OCI-M2 (cell line): ENCODE data around the gene PCDHB11.
"Not testable (repeated sequence)": the region's sequence is repeated elsewhere in the genome, so short reads cannot be mapped to it uniquely, and the experiment has no call there.

Experiments
- DNase-seq: peaks from one replicate; lab custom pipeline; 2025; ENCODE audit not compliant: unreplicated experiment; lab: John Stamatoyannopoulos, UW

Gene PCDHB11

DNA sequence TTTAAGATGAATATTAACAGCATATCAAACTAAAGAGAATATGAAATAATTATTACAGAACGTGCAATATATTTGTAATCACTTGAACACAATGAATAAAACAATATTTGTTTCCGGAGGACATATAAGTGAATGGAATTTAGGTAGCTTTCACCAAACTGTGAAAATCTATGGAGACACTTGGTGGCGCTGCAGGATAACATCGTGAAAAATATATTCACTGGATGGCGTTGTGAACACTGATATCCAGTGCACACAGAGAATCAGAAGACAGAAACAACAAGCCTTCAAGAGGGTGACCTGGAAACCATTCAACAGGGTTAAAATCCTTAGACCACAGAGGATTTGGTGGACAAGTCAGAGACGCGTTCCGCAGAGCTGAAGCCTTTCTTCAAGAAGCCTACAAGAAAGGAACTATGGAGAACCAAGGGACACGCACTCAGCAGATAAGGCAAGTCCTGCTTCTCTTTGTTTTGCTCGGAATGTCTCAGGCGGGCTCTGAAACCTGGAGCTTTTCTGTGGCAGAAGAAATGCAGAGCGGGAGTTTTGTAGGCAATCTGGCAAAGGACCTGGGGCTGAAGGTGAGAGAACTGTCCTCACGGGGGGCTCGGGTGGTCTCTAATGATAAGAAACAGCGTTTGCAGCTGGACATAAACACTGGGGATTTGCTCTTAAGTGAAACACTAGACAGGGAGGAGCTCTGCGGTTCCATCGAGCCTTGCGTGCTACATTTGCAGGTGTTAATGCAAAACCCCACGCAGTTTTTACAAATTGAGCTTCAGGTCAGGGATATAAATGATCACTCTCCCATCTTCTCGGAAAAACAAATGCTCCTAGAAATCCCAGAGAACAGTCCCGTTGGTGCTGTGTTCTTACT lies at the start of gene PCDHB11:
TSS of gene PCDHB11 (plus strand) at position 269 of the 877 bp plus-strand sequence. CDS start at position 417, 148 bp downstream.
- peak; percentile 51 for DNase-seq

DNA sequence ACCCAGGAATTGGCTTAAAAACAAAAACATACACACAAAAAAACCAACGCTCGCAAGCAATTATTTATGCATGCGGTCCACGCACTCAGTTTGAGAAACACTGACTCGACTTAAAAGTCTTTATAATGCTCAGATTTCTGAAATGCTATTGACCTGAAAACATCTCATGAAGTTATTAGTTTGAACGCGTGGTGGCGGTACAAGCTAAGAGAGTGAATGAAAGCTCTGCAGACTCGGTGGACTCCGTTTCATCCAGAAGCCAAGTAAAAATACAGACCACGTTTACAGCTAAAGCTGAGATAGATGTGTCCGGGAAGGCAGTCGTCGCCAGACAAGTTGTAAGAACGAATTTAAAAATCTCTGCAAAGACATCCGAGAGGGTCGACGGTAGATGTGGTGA lies 49.6 kb upstream of the PCDHB11 start, which contains the start of gene PCDHB6:
TSS of gene PCDHB6 (plus strand) at position 246 of the 400 bp plus-strand sequence. CDS start 201 bp downstream, outside the sequence.
- DNase-seq = no peak

DNA sequence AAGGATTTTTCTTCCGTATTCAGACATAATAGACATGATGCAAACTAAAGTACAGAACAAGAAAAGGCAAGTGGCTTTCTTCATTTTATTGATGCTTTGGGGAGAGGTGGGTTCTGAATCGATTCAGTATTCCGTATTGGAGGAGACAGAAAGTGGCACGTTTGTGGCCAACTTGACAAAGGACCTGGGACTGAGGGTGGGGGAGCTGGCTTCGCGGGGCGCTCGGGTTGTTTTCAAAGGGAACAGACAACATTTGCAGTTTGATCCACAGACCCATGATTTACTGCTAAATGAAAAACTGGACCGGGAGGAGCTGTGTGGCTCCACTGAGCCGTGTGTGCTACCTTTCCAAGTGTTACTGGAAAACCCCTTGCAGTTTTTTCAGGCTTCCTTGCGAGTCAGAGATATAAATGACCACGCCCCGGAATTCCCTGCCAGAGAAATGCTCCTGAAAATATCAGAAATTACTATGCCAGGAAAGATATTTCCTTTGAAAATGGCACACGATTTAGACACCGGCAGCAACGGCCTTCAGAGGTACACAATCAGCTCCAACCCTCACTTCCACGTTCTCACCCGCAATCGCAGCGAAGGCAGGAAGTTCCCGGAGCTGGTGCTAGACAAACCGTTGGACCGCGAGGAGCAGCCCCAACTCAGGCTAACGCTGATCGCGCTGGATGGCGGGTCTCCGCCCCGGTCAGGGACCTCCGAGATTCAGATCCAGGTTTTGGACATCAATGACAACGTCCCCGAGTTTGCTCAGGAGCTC lies 49.0 kb upstream of the PCDHB11 start:
- no peak for DNase-seq

GRCh38 chr5:141150993-141151325 lies 48.5 kb upstream of the PCDHB11 start:
- DNase-seq = no peak

- DNase-seq = not testable (repeated sequence)
Observed at GRCh38 chr5:141151632-141152031, 47.8 kb upstream of the PCDHB11 start.

DNA sequence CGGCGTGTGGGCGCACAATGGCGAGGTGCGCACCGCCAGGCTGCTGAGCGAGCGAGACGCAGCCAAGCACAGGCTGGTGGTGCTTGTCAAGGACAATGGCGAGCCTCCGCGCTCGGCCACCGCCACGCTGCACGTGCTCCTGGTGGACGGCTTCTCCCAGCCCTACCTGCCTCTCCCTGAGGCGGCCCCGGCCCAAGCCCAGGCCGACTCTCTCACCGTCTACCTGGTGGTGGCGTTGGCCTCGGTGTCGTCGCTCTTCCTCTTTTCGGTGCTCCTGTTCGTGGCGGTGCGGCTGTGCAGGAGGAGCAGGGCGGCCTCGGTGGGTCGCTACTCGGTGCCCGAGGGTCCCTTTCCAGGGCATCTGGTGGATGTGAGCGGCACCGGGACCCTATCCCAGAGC lies 47.3 kb upstream of the PCDHB11 start:
- not testable (repeated sequence) for DNase-seq

DNA sequence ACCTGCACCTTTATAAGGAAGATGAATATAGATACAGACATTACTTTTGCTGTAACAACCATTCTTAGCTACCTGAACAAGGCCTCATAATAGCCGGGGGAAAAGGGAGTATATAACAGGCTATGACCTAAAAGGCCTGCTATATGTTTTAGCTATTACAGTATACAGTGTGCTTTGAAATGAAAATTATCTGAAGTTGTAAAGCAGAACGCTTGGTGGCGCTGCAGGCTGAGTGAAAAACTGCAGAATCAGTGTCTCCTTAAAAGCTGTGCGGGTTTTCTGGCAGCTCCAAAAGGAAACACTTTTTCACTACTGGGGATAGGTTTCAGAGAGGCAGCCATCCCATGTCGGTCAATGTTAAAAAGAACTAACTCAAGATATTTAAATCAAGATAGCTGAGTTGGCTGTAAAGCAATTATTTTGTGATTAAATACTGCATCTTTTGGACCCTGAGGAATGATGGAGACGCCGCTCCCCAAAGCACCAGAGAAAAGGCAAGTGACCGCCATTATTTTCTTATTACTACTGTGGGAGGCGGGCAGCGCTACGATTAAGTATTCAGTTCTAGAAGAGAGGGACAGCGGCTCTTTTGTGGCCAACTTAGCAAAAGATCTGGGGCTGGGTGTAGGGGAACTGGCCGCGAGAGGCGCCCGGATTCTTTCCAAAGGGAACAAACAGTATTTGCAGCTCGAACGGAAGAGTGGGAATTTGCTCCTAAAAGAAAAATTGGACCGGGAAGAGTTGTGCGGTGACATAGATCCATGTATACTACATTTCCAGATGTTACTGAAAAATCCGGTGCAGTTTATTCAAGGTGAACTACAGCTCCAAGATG lies 43.7 kb upstream of the PCDHB11 start:
- no peak for DNase-seq

DNA sequence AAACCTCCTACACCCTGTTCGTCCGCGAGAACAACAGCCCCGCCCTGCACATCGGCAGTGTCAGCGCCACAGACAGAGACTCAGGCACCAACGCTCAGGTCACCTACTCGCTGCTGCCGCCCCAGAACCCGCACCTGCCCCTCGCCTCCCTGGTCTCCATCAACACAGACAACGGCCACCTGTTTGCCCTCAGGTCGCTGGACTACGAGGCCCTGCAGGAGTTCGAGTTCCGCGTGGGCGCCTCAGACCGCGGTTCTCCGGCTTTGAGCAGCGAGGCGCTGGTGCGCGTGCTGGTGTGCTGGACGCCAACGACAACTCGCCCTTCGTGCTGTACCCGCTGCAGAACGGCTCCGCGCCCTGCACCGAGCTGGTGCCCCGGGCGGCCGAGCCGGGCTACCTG lies 42.1 kb upstream of the PCDHB11 start:
- not testable (repeated sequence) for DNase-seq

- not testable (repeated sequence) for DNase-seq
Observed at GRCh38 chr5:141157901-141158300, 41.5 kb upstream of the PCDHB11 start.

GRCh38 chr5:141172381-141173204 lies 26.8 kb upstream of the PCDHB11 start, which contains the start of gene PCDHB7:
Gene PCDHB7 (plus strand): TSS chr5:141172644. CDS start chr5:141172836, 192 bp downstream.
- DNase-seq = no peak

DNA sequence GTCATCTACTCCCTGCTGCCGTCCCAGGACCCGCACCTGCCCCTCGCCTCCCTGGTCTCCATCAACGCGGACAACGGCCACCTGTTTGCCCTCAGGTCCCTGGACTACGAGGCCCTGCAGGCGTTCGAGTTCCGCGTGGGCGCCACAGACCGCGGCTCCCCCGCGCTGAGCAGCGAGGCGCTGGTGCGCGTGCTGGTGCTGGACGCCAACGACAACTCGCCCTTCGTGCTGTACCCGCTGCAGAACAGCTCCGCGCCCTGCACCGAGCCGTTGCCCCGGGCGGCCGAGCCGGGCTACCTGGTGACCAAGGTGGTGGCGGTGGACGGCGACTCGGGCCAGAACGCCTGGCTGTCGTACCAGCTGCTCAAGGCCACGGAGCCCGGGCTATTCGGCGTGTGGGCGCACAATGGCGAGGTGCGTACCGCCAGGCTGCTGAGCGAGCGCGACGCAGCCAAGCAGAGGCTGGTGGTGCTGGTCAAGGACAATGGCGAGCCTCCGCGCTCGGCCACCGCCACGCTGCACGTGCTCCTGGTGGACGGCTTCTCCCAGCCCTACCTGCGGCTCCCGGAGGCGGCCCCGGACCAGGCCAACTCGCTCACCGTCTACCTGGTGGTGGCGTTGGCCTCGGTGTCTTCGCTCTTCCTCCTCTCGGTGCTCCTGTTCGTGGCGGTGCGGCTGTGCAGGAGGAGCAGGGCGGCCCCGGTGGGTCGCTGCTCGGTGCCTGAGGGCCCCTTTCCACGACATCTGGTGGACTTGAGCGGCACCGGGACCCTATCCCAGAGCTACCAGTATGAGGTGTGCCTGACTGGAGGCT lies 24.9 kb upstream of the PCDHB11 start:
- DNase-seq = not testable (repeated sequence)

- DNase-seq = no peak
Observed at GRCh38 chr5:141175933-141176332, 23.5 kb upstream of the PCDHB11 start.

GRCh38 chr5:141177577-141178191 lies 21.7 kb upstream of the PCDHB11 start, which contains the start of gene PCDHB8:
Gene PCDHB8 (plus strand): TSS chr5:141177790. CDS start chr5:141178035, 245 bp downstream.
- DNase-seq = not testable (repeated sequence)

DNA sequence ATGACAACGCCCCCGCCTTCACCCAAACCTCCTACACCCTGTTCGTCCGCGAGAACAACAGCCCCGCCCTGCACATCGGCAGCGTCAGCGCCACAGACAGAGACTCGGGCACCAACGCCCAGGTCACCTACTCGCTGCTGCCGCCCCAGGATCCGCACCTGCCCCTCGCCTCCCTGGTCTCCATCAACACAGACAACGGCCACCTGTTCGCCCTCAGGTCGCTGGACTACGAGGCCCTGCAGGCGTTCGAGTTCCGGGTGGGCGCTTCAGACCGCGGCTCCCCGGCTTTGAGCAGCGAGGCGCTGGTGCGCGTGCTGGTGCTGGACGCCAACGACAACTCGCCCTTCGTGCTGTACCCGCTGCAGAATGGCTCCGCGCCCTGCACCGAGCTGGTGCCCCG lies 20.1 kb upstream of the PCDHB11 start:
- DNase-seq = not testable (repeated sequence)

DNA sequence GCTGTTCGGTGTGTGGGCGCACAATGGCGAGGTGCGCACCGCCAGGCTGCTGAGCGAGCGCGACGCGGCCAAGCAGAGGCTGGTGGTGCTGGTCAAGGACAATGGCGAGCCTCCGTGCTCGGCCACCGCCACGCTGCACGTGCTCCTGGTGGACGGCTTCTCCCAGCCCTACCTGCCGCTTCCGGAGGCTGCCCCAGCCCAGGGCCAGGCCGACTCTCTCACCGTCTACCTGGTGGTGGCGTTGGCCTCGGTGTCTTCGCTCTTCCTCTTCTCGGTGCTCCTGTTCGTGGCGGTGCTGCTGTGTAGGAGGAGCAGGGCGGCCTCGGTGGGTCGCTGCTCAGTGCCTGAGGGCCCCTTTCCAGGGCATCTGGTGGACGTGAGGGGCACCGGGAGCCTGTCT lies 19.6 kb upstream of the PCDHB11 start:
- not testable (repeated sequence) for DNase-seq

DNA sequence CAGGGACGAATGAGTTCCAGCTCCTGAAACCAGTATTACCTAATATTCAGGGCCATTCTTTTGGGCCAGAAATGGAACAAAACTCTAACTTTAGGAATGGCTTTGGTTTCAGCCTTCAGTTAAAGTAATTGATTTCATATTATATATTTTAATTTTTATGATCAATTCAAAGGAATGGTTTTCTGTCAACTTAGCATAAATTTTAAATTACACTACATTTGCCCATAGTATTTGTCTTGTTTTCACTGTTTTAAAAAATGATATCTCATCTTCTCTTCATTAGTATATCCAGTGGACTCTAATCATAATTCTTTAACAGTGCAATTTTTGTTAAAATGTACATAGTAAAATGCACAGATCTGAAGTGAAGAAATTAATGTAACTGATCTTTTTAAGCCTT lies 19.1 kb upstream of the PCDHB11 start:
- DNase-seq = no peak

GRCh38 chr5:141182248-141182647 lies 17.2 kb upstream of the PCDHB11 start, which contains the start of gene PCDHB16:
Gene PCDHB16 (plus strand): TSS chr5:141182387. CDS start chr5:141182560, 173 bp downstream.
- DNase-seq = no peak

GRCh38 chr5:141184117-141184855 lies 15.1 kb upstream of the PCDHB11 start:
- DNase-seq = not testable (repeated sequence)
